GM18870 (cell line): ENCODE results near the gene TUBB4A.
"Not testable (repeated sequence)": the region's sequence is repeated elsewhere in the genome, so short reads cannot be mapped to it uniquely, and the experiment has no call there.

Experiments
- ATAC-seq: cut with Tn5 transposase; IDR thresholded peaks from one replicate; pipeline ENCODE4 v1.9.1; 2021; ENCODE audit warnings: moderate library complexity; ENCODE audit not compliant: unreplicated experiment

Gene TUBB4A

GRCh38 chr19:6527893-6528543 lies 25.9 kb upstream of the TUBB4A start:
- ATAC-seq, result peak; percentile 49

- ATAC-seq, result no peak
Measured at GRCh38 chr19:6524311-6524710, 22.2 kb upstream of the TUBB4A start.

- no peak for ATAC-seq
Measured at GRCh38 chr19:6522712-6523111, 20.6 kb upstream of the TUBB4A start.

- no peak for ATAC-seq
Measured at GRCh38 chr19:6521718-6522646, 19.9 kb upstream of the TUBB4A start.

GRCh38 chr19:6519289-6519688 lies 17.2 kb upstream of the TUBB4A start:
- no peak for ATAC-seq

- peak; percentile 35 for ATAC-seq
Measured at GRCh38 chr19:6518145-6518911, 16.2 kb upstream of the TUBB4A start.

- no peak for ATAC-seq
Measured at GRCh38 chr19:6516659-6517291, 14.7 kb upstream of the TUBB4A start.

- peak; percentile 31 for ATAC-seq
Measured at GRCh38 chr19:6516018-6516658, 14.0 kb upstream of the TUBB4A start.

GRCh38 chr19:6514926-6515544 lies 12.9 kb upstream of the TUBB4A start:
- ATAC-seq, result no peak

GRCh38 chr19:6514089-6514488 lies 12.0 kb upstream of the TUBB4A start:
- ATAC-seq, result no peak

- ATAC-seq, result no peak
Measured at GRCh38 chr19:6510618-6511017, 8.5 kb upstream of the TUBB4A start.

- no peak for ATAC-seq
Measured at GRCh38 chr19:6509118-6509971, 7.2 kb upstream of the TUBB4A start.

GRCh38 chr19:6508028-6508771 lies 6.1 kb upstream of the TUBB4A start:
- ATAC-seq, result not testable (repeated sequence)

- no peak for ATAC-seq
Measured at GRCh38 chr19:6503407-6504201, 1.5 kb upstream of the TUBB4A start.

- ATAC-seq, result no peak
Measured at GRCh38 chr19:6500837-6501739, 1.0 kb downstream of the TUBB4A start.

- ATAC-seq, result no peak
Measured at GRCh38 chr19:6499052-6499790, 2.9 kb downstream of the TUBB4A start.
